ENCODE measurements around the gene ZNF835.

- peak in 1 of 2 experiments; percentile 83; a peak in 2 of 4 replicates for TF ChIP-seq REST (IDR thresholded peaks at IDR 0.05; ENCODE audit: insufficient read depth in 1 of 2, low read depth in 2 of 2, low read length in 2 of 2)
- TF ChIP-seq TAF1 (IDR thresholded peaks at IDR 0.05; ENCODE audit: borderline replicate concordance, insufficient read depth, low read length): no peak
- TF ChIP-seq POLR2AphosphoS5 (IDR thresholded peaks at IDR 0.05; ENCODE audit: low read depth, low read length): no peak
- TF ChIP-seq FOXP2 (optimal IDR thresholded peaks at IDR 0.05; ENCODE audit: borderline replicate concordance, extremely low read depth, extremely low read length, insufficient read depth): no peak
- no peak for TF ChIP-seq SIN3A (IDR thresholded peaks at IDR 0.05; ENCODE audit: borderline replicate concordance, insufficient read depth, low read length)
Observed at GRCh38 chr19:56718231-56718630, 46.7 kb upstream of the ZNF835 start.

Measured in PFSK-1 (cell line).